ENCODE results near the gene DPYD. TPM values are rescaled to one million over a fixed set of nuclear protein-coding genes. Genes with fewer than 3 reads are reported as not detected.

Gene DPYD
- total and polyA plus RNA-seq, 4 donors, result 17.7 to 99.3 (median 74.4) TPM

- Histone ChIP-seq H3K4me3 (no peak overlapping the region), H3K9me3 (ENCODE audit: control insufficient read depth in 4 of 4, insufficient read depth in 3 of 4, low read length in 3 of 4) (peaks cover 0 to 8% (median 1%) of the 10 kb centered on the region in 4 donors), H3K4me1 (ENCODE audit: control insufficient read depth in 5 of 5, insufficient read depth in 5 of 5, low read length in 5 of 5) (peaks cover 0 to 12% (median 0%) of the 10 kb centered on the region in 5 donors), H3K27ac (ENCODE audit: low read depth in 1 of 2, low read length in 1 of 2) (no peak overlapping the region), H3K9ac (ENCODE audit: insufficient read depth in 1 of 2, low read length in 2 of 2) (no peak overlapping the region), H3K36me3 (ENCODE audit: control insufficient read depth in 4 of 4, insufficient read depth in 4 of 4, low read length in 4 of 4) (peaks cover 0 to 10% (median 6%) of the 10 kb centered on the region in 4 donors), H3K27me3 (ENCODE audit: control insufficient read depth in 3 of 3, insufficient read depth in 3 of 3, low read length in 2 of 3) (no peaks in the 10 kb centered on the region)
- ATAC-seq (ENCODE audit: insufficient read depth, low FRiP score), result no peak
- DNase-seq, result no peak
- WGBS, 2 donors, result 98 to 99% methylated on average over 10 of the region's 10 CpGs
- no peak for TF ChIP-seq CTCF (IDR thresholded peaks at IDR 0.05; ENCODE audit: control extremely low read depth, extremely low read depth)
Observed at GRCh38 chr1:97845805-97846204, 75.0 kb downstream of the DPYD start.

- no peak for ATAC-seq (ENCODE audit: insufficient read depth, low FRiP score)
- Histone ChIP-seq H3K4me1 (ENCODE audit: control insufficient read depth in 5 of 5, insufficient read depth in 5 of 5, low read length in 5 of 5) (peaks cover 0 to 6% (median 0%) of the 10 kb centered on the region in 5 donors), H3K9ac (ENCODE audit: insufficient read depth in 1 of 2, low read length in 2 of 2) (no peak overlapping the region), H3K27me3 (ENCODE audit: control insufficient read depth in 3 of 3, insufficient read depth in 3 of 3, low read length in 2 of 3) (no peaks in the 10 kb centered on the region), H3K36me3 (ENCODE audit: control insufficient read depth in 4 of 4, insufficient read depth in 4 of 4, low read length in 4 of 4) (peaks cover 0 to 10% (median 6%) of the 10 kb centered on the region in 4 donors), H3K27ac (ENCODE audit: low read depth in 1 of 2, low read length in 1 of 2) (no peak overlapping the region), H3K9me3 (ENCODE audit: control insufficient read depth in 4 of 4, insufficient read depth in 3 of 4, low read length in 3 of 4) (peaks cover 0 to 8% (median 1%) of the 10 kb centered on the region in 4 donors), H3K4me3 (no peak overlapping the region)
- no peak for DNase-seq
- no peak for TF ChIP-seq CTCF (IDR thresholded peaks at IDR 0.05; ENCODE audit: control extremely low read depth, extremely low read depth)
- 99 to 100% methylated on average over 5 of the region's 5 CpGs for WGBS, 2 donors
Observed at GRCh38 chr1:97844552-97845089, 76.2 kb downstream of the DPYD start.

GRCh38 chr1:97841338-97841737 lies 79.5 kb downstream of the DPYD start:
- 91 to 97% methylated on average over 1 of the region's 1 CpG for WGBS, 2 donors
- TF ChIP-seq CTCF (IDR thresholded peaks at IDR 0.05; ENCODE audit: control extremely low read depth, extremely low read depth), result no peak
- peaks cover 0 to 8% (median 1%) of the 10 kb centered on the region in 4 donors for H3K9me3 ChIP-seq (ENCODE audit: control insufficient read depth in 4 of 4, insufficient read depth in 3 of 4, low read length in 3 of 4)
- DNase-seq (no peak), ATAC-seq (ENCODE audit: insufficient read depth, low FRiP score) (no peak)
- H3K9ac ChIP-seq (ENCODE audit: insufficient read depth in 1 of 2, low read length in 2 of 2), result no peak overlapping the region
- H3K27ac ChIP-seq (ENCODE audit: low read depth in 1 of 2, low read length in 1 of 2), result no peak overlapping the region
- no peaks in the 10 kb centered on the region for H3K4me1 ChIP-seq (ENCODE audit: control insufficient read depth in 5 of 5, insufficient read depth in 5 of 5, low read length in 5 of 5)
- no peaks in the 10 kb centered on the region for H3K27me3 ChIP-seq (ENCODE audit: control insufficient read depth in 3 of 3, insufficient read depth in 3 of 3, low read length in 2 of 3)
- H3K36me3 ChIP-seq (ENCODE audit: control insufficient read depth in 4 of 4, insufficient read depth in 4 of 4, low read length in 4 of 4), result peaks cover 0 to 10% (median 6%) of the 10 kb centered on the region in 4 donors
- no peak overlapping the region for H3K4me3 ChIP-seq

- H3K27ac ChIP-seq (ENCODE audit: low read depth in 1 of 2, low read length in 1 of 2), result no peak overlapping the region
- no peaks in the 10 kb centered on the region for H3K9me3 ChIP-seq (ENCODE audit: control insufficient read depth in 4 of 4, insufficient read depth in 3 of 4, low read length in 3 of 4)
- WGBS, 2 donors, result 69 to 77% methylated on average over 1 of the region's 1 CpG
- H3K36me3 ChIP-seq (ENCODE audit: control insufficient read depth in 4 of 4, insufficient read depth in 4 of 4, low read length in 4 of 4), result no peaks in the 10 kb centered on the region
- no peaks in the 10 kb centered on the region for H3K27me3 ChIP-seq (ENCODE audit: control insufficient read depth in 3 of 3, insufficient read depth in 3 of 3, low read length in 2 of 3)
- TF ChIP-seq CTCF (IDR thresholded peaks at IDR 0.05; ENCODE audit: control extremely low read depth, extremely low read depth), result no peak
- DNase-seq (no peak), ATAC-seq (ENCODE audit: insufficient read depth, low FRiP score) (no peak)
- H3K4me1 ChIP-seq (ENCODE audit: control insufficient read depth in 5 of 5, insufficient read depth in 5 of 5, low read length in 5 of 5), result no peaks in the 10 kb centered on the region
- H3K4me3 ChIP-seq, result no peak overlapping the region
- H3K9ac ChIP-seq (ENCODE audit: insufficient read depth in 1 of 2, low read length in 2 of 2), result no peak overlapping the region
Observed at GRCh38 chr1:97837161-97837560, 83.7 kb downstream of the DPYD start.

Measured in lung (tissue), 12 donors.